ENCODE results near the gene IER2.

Gene IER2, protein sequence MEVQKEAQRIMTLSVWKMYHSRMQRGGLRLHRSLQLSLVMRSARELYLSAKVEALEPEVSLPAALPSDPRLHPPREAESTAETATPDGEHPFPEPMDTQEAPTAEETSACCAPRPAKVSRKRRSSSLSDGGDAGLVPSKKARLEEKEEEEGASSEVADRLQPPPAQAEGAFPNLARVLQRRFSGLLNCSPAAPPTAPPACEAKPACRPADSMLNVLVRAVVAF

DNA sequence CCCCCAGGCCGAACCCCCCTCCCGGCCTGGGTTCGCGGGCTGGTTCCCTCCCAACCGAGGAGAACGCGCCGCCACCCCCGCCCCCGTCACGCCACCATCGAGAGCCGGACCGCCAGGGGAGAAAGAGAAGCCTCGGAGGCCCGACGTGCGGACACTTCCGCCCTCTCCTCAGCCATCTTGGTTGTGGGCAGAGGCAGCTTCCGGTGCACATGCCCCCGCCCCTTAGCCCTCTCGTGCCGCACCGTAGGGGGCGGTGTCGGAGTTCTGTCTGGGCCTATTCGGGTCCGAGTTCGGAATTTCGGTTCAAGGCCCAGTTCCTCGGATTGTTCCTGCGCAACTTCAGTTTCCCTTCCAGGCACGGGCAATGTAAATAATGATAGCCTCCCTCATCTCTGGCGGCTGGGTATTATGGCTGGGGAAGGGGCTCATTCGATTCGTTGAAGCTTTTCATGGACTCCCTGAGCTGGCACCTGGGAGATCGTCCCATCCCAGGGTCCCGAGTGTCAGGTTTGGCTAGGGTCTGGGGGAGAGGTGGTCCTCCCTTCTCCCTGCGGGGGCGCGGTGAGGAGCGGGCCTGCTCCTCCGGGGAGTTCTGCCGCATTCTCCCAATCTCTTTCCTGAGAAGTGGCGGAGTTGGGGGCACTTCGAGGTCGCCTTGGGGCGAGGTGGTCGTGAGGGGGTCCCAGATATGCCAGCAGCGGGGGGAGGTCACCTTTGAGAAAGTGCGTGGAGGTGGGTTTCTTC is at the start of gene IER2, which contains the start of gene STX10:
Gene IER2, plus strand, starts transcription at position 225 of the 744 bp plus-strand sequence. CDS start 2,776 bp downstream, outside the sequence.
Gene STX10, minus strand, starts transcription at position 189 of the 744 bp plus-strand sequence. CDS start 202 bp downstream, outside the sequence.
- peak; percentile 95 for DNase-seq

DNA sequence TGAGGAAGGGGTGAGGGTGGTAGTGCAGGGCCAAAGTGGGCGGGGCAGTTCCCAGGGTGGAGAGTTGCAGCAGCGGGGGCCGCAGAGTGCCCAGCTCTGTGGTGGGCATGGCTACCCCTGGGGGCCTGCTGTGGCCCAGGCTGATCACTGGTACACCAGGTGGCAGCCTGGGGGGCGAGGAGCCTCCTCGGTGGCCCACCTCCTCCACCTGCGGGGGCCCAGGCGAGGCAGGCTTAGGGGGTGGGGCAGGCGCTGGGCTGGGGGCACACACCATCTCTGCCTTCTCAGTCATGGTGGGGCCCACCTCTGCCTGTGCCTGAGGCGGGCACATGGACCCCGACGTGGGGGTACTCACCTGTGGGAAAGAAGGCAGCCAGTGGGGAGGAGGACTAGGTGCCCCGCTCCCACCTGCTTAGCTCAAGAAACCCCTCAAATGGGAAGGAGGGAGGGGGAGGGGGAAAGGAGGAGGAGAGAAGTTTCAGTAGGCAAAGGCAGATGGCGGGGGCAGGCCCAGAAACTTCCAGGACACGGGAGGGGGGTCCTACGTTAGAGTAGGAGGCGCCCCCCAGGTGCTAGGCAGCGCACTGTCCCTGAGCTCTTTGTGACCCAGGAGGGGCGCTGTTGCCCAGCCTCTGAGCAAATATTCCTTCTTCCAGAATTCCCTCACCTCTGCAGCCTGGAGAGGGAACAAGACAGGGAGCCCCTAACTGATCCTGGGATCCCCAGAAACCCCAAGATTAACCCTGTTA is 49.2 kb upstream of the IER2 start:
- DNase-seq: no peak

DNA sequence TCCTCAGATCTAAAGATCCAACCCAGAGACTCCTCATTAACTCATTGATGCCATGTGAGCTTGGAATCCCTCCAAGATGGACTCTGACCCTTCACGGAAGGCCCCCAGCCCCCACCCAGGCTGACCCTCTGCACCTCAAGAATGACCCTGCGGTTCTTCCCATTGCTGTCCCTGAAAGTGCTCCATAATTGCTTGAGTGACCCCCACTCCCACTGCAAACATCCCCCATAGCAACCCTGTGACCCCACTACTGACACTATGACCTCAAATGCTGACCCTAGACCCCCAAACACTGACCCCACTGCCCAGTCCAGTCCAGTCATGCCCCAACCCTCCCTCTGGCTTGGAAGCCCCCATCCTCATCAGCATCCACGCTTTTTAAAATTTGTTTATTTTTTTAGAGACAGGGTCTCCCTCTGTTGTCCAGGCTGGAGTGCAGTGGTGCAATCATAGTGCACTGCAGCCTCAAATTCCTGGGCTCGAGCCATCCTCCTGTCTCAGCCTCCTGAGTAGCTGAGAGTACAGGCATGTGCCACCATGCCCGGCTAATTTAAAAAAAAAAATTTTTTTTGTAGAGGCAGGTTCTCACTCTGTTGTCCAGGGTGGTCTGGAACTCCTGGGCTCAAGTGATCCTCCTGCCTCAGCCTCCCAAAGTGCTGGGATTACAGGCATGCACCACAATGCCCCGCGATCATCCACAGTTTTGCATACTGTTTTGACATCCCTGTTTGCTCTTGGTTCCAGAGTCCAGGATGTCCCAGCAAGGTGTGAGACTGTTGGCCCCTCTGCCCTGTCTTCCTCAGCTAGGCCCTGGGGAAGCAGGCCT is 48.4 kb upstream of the IER2 start:
- no peak for DNase-seq

DNA sequence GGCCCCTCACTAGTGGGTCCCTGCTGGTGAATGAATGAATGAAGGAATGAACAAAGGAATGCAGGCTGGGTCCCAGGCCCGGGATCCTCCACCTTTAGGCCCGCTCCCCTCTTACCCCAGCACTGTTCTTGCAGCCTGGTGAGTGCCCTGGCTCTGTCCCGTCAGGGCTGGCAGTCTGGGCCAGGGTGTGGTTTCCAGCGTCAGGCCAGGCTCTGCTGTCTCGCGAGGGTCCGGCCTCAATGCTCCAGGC is 47.9 kb upstream of the IER2 start:
- DNase-seq: no peak

DNA sequence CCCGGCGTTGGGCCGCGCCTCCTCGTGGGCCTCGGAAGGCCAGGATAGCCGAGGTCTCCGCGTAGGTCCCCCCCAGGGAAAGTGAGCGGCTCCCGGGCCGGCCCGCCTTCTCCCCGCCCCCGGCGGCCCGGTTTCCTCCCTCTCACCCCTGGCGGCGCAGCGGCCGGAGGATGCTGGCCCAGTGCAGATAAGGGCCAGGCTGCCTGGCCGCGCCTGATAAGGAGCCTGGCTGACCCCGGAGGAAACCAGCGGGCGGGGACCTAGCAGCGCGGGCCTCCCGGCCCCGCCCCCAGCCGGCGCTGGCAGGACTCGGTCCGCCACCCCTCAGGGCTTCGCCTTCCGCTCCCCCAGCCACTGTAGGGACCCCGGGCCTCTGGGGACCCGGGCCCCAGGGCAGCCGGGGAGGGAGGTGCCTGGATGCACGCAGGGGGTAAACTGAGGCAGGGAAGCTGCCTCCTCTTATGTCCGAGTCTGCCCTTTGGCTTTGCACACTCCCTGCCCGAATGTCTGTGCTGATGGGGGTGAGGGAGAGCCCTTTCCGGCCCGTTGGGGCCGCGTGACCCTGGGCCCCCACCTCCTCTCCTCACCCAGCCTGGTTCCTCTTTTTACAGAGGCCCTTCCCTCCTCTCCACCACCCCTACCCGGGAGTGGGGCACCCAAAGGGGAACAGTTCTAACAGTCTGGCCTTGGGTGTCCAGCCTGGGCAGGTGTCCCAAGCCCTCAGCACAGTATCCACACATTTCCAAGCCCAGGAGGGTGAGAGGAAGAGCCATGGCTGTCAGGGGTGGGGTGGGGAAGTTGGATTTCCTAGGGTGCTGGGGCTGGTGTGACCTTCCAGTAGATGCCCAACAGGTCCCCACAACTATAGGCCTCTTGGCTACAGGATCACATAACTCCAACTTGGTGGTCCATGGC is 47.3 kb upstream of the IER2 start, which contains the start of gene LYL1:
Gene LYL1, minus strand, starts transcription at position 193 of the 915 bp plus-strand sequence. CDS start 1,687 bp downstream, outside the sequence.
- DNase-seq: peak; percentile 81

DNA sequence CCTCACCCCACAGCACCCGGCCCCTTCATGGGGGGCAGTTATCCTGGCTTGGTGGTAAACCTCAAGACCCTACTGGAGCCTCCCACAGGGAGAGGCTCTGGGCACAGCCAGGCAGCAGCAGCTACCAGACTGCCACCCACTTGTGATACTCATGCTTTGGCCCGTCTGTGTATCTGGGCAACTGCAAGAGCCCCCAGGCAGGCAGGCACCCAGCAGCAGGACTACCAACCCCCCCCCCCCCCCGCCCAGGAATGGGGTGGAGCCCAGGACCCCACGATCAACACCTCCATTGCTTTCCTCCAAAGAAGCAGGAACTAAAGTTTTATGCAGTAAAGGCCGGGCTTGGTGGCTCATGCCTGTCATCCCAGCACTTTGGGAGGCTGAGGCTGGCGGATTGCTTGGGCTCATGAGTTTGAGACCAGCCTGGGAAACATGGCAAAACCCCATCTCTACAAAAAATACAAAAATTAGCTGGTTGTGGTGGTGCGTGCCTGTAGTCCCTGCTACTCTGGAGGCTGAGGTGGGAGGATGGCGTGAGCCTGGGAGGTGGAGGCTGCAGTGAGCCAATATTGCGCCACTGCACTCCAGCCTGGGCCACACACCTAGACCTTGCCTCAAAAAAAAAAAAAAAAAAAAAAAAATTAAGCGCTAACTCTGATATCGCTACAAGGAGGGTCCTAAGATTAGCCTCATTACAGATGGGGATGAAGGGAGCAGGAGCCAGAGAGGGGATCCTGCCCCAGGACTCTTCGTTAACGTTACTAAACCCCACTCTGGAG is 46.4 kb upstream of the IER2 start:
- DNase-seq: no peak

DNA sequence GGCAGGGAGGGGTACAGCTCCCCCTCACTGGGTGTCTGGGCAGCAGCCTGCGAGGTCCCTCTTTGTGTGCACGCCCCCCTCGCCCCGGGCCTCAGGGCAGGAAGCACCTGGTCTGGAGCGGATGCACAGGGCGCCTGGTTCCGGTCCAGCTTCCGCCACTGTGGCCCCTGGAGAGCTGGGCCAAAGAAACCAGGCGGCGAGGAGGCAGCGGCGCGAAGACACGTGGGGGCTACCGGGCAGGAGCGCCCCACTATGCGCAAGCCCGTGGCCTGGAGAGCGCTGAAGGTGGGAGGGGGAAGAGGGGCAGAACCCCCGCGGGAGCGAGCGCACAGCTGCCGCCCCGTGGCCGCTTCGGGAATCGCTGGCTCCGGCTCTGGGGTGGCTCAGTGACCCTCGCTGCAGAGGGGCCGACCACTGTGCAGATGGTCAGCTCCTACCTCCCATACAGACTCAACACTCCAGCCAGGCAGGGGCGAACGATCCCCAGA is 45.8 kb upstream of the IER2 start:
- peak; percentile 92 for DNase-seq

DNA sequence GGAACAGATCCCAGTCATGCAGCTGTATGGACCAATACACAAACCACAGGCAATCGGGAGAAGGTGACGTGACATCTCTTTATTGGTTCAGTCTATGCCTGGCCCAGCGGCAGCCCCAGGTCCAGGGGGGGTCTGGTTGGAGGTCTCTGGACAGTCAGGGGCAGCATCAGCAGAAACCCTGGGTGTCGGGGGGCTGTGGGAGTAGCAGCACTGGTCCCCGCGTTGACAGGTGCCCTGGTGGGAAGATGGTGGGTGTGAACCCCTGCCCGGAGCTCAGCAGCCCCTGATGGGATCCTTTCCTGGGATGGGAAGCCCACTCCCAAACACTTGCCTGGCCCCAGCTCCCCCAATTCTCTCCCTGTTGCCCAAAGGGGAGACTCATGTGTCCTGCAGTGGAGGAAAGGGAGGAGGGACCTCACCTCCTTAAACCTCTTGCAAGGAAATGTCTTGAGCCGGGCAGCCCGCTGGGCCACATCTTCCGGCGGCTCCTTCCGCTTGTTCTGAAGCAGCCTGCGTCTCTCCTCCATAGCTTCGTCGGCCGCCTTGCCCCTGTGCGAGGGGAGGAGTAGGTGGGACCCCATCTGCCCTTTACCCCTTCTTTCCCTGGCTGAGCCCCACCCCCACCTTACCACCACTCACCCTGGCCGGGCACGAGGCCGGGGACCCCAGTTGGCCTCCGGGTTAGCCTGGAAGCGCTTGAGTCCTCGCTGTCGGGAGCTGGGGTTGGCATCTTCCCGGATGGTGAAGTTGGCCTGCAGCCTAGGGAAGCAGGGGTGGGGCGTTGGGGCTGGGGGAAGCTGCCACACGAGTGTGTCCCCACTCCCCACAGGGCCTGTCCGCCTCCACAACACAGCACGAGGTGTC is 45.1 kb upstream of the IER2 start:
- peak; percentile 54 for DNase-seq

DNA sequence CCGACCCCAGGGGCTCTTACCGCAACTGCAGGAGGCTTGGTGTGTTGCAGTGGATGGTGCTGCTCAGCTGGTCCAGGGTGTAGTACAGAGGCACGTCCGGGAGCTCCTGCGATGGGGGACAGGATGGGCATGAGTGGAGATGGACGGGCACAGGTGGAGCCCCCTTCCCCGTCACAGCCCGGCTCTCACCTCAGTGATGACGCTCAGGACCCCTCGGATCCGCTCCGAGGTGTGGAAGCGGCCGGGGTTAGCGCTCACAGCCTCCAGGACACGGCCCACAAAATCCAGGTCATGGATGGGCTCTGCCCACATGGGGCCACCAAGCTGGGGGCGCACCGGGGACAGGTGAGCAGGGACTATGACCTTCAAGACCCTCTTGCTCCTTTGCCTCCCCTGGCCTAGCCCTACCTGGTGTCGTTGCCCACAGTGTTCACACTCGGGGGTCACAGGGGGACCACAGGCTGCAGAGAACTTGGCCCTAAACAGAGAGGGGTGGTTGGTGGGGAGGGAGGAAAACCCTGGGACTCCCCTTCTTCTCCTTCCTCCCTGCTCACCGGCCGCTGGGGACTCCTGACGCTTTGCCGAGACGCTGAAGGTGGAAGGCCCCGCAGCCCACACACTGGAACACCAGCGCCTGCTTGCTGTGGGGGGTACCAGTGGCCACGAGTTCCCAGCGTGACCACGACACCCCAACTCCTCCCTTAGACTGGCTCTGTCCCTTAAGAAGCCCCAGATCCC is 40.7 kb upstream of the IER2 start:
- DNase-seq: no peak

DNA sequence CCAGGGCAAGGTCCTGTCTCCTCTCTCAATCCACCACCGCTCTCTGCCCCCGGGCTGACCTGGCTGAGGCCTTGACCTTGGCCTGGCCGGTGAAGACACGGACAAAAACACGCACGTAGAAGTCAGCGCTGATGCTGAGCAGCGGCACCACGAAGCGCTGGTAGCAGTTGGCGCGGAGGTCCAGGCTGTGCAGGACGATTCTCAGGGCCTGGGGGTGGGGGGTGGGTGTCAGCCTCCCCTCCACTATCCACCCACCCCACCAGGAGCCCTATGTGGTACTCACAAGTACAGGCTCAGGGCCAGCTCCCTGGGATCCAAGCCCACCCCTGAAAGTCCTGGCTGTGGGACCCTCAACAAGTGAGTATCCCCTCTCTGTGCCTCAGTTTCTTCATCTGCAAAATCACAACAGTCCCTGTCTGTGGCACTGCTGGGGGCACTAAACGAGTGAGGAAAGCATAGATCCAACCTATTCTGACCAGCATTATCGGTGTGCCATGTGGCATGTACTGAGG is 40.1 kb upstream of the IER2 start:
- DNase-seq: no peak

DNA sequence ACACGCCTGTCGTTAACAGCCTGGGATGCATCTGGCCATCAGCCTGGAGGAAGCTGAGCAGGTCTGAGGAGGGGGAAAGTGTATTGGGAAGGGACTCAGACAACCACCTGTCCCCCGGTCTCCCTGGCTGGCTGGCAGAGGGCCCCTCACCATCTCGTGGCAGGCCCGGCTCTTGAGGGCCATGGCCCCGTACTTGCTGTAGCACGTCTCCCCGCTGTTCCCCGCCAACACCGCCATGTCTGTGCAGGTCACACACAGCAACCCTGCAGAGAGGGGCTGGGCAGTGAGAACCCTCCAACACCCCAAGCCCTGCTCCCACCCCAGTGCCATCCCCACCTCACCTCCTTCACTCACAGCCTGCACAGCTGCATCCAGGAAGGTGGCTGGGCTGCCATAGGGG is 37.7 kb upstream of the IER2 start:
- no peak for DNase-seq

DNA sequence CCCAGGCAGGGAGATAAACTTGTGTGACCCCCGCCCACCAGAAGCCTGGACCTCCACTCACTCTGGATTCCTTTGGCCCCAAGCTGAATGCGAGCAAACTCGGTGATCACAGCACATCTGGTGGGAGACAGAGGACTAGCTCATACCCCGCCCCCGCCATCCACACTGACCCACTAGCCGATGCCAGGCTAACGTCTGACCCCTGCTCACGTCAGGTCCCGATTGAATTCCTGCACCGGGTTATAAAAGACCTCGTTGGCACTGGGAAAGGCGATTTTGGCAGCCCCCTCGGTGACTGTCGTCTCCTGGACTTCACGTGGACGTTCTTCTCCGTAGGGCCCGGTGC is 34.3 kb upstream of the IER2 start:
- DNase-seq: no peak

DNA sequence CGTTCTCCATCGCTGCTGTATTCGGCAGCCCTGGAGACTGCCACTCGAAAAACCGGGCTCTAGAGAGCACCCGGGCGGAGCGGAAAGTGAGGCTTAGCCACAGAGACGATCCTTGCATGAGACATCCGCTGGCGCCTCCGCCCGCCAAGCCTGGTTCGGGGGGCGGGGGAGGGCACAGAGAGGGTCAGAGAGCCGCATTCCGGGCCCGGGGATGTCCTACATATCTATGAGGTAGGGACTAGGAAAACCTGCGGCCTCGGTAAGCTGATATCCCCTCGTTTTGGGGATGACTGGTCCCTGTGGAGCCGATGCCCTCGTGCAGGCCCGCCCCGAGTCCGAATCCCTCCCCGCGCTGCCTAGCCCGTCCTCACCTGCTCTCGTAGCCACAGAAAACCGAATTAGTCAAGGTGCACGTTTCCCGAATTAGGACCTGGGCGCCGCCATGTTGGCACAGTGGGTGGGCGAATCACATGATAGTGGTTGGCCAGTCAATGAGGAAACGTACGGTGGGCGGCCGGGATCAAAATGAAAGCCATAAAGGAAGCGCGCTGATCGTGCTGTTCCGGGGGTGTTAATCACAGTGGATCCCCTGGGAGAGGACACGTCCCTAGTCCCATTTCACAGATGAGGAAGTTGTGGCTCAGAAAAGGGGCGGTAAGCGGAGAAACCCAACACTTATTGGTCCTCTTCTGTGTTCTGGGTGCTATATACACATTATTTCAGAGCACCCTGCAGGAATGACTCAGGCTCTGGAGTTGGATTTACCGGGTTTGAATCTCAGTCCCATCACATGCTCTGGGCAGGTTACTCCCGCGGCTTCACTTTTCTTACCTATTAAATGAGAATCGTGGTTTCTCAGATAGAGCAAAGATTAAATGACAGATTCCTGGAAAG is 33.7 kb upstream of the IER2 start, which contains the start of gene TRMT1:
Gene TRMT1, minus strand, starts transcription at position 459 of the 894 bp plus-strand sequence. Its CDS starts 341 bp downstream, at position 118.
- peak; percentile 87 for DNase-seq

DNA sequence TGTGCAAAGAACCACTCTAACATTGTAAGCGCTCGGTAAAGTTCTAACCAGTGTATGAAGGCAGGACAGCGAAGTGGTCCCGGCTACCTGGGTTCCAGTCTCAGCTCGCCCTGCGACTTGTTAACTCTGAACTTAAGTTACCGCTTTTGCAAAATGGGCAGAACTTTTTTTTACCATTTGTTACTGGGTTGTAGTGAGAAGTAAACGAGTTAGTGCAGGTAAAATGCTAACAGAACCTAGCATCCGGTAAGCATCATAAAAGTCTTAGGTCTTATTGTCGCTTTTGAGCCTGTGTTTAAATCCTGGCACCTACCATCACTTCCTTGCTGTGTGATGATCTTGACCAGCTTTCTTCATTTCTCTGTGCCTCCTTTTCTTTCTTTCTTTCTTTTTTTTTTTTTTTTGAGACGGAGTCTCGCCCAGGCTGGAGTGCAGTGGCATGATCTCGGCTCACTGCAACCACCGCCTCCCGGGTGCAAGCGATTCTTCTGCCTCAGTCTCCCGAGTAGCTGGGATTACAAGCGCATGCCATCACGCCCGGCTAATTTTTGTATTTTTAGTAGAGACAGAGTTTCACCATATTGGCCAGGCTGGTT is 32.9 kb upstream of the IER2 start:
- no peak for DNase-seq

DNA sequence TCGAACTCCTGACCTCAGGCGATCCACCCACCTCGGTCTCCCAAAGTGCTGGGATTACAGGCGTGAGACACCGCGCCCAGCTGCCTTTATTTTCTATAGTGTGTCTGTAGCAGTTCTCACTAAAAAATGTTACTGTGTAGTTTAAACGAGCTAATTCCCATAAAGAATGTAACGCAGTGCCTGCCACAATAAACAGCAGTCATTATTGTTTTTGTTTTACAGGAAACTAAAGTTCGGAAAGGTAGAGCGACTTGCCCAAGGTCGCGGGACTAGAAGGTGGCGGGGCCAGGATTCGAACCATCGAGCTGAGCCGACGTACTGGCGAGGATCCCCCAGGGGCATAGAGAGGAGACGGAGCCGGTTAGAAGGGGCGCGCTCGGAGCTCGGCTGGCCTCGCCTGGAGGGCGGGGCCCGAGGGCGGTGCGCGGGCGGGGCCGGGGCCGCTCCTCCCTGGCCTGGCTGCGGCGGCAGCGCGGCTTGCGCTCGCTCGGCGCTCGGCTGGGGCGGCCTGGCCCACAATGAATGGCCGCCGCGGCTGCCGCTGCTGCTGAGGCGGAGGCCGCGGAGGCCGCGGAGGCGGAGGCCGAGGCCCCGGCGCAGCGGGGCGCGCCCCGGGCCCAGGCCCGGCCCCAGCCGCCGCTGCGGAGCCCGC is 32.3 kb upstream of the IER2 start, which contains the start of gene NACC1:
Gene NACC1, plus strand, starts transcription at position 493 of the 652 bp plus-strand sequence. CDS start 16,944 bp downstream, outside the sequence.
- DNase-seq: peak; percentile 92

DNA sequence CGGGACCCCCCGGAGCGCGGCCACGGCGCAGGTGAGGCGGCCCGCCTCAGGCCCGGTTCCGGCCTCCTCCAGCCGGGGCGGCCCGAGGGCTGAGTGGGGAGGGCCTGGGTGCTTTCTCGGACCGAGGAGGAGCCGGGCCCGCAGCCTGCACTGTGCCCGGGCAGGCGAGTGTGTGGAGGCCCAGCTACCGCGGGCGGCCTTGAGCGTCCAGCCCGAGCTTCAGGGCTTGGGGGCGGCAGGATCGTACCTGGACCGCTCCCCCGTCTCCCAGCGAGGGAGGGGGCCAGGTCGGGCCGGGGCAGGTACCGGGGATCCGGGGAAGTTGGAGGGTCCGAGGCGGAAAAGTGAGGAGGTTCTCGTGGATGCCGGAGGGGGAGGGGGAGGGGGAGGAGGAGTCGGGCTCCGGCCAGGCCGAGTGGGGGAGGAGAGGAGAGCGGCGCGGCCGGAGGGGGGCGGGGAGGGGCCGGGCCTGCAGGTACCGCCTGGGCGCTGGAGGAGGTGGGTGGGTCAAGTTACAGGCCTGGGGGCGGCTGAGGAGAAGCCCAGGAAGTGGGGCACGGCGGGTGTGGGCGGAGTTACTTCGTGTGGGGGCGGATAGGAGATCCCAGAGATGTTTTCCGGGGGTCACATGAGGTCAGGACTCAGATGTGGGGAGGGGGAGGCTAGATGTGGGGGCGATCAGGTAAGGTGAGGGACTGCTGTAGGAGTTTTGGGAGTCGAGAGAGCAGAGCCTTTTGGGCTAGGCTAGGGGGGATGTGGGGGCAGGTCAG is 31.6 kb upstream of the IER2 start:
- peak; percentile 24 for DNase-seq

All from CD4-positive, alpha-beta T cell treated with Interleukin-15 for 1 hour (primary cell).